ENCODE results near the gene FEN1. TPM values are rescaled to one million over a fixed set of nuclear protein-coding genes. Genes with fewer than 3 reads are reported as not detected.

FEN1 gene
- total and polyA plus RNA-seq, 8 donors, result 13.9 to 42.4 (median 26.2) TPM

- no peak for DNase-seq
- no peak for TF ChIP-seq CTCF (IDR thresholded peaks at IDR 0.05)
- H3K36me3 ChIP-seq, result no peaks in the 10 kb centered on the region
Measured at GRCh38 chr11:61774411-61774810, 18.3 kb upstream of the FEN1 start.

GRCh38 chr11:61775106-61775505 is 17.6 kb upstream of the FEN1 start:
- Histone ChIP-seq H3K4me3 (no peak overlapping the region), H3K36me3 (no peaks in the 10 kb centered on the region), H3K4me1 (peaks cover 0 to 19% of the 10 kb centered on the region in 2 donors), H3K9me3 (no peaks in the 10 kb centered on the region), H3K27me3 (peaks cover 0 to 15% of the 10 kb centered on the region in 2 donors), H3K27ac (no peak overlapping the region)
- no peak for ATAC-seq
- intact Hi-C loops (cut with DNase I), result no loop called here
- peak in 1 of 4 donors; percentile 63 for DNase-seq
- TF ChIP-seq CTCF (IDR thresholded peaks at IDR 0.05), result no peak

More at GRCh38 chr11:61774411-61774810, 18.3 kb upstream of the FEN1 start:
- no peak overlapping the region for H3K27ac ChIP-seq
- H3K4me3 ChIP-seq, result no peak overlapping the region
- peaks cover 0 to 15% of the 10 kb centered on the region in 2 donors for H3K27me3 ChIP-seq
- intact Hi-C loops (cut with DNase I), result no loop called here
- ATAC-seq, result no peak
- no peaks in the 10 kb centered on the region for H3K9me3 ChIP-seq
- H3K4me1 ChIP-seq, result peaks cover 0 to 19% of the 10 kb centered on the region in 2 donors

- intact Hi-C loops (cut with DNase I), result no loop called here
- Histone ChIP-seq H3K36me3 (no peaks in the 10 kb centered on the region), H3K9me3 (no peaks in the 10 kb centered on the region), H3K4me1 (peaks cover 0 to 19% of the 10 kb centered on the region in 2 donors), H3K27ac (no peak overlapping the region), H3K4me3 (no peak overlapping the region), H3K27me3 (peaks cover 0 to 15% of the 10 kb centered on the region in 2 donors)
- peak in 1 of 4 donors; percentile 59 for DNase-seq
- ATAC-seq, result no peak
- TF ChIP-seq CTCF (IDR thresholded peaks at IDR 0.05), result no peak
Measured at GRCh38 chr11:61775606-61776554, 16.8 kb upstream of the FEN1 start.

GRCh38 chr11:61776561-61777075 is 16.1 kb upstream of the FEN1 start:
- Histone ChIP-seq H3K4me1 (peaks cover 0 to 19% of the 10 kb centered on the region in 2 donors), H3K27me3 (peaks cover 0 to 15% of the 10 kb centered on the region in 2 donors), H3K27ac (no peak overlapping the region), H3K9me3 (no peaks in the 10 kb centered on the region), H3K4me3 (no peak overlapping the region), H3K36me3 (no peaks in the 10 kb centered on the region)
- peak; percentile 38 to 68 for TF ChIP-seq CTCF (IDR thresholded peaks at IDR 0.05)
- intact Hi-C loops (cut with DNase I), result no loop called here
- DNase-seq (peak in 2 of 4 donors; percentile 51 to 77), ATAC-seq (peak; percentile 51)
